HG03139 (cell line): ENCODE data around the gene LTV1.

ENCODE experiments used
- ATAC-seq: cut with Tn5 transposase; IDR thresholded peaks from one replicate; pipeline ENCODE4 v1.9.1; 2021; ENCODE audit not compliant: unreplicated experiment

The LTV1 gene

DNA sequence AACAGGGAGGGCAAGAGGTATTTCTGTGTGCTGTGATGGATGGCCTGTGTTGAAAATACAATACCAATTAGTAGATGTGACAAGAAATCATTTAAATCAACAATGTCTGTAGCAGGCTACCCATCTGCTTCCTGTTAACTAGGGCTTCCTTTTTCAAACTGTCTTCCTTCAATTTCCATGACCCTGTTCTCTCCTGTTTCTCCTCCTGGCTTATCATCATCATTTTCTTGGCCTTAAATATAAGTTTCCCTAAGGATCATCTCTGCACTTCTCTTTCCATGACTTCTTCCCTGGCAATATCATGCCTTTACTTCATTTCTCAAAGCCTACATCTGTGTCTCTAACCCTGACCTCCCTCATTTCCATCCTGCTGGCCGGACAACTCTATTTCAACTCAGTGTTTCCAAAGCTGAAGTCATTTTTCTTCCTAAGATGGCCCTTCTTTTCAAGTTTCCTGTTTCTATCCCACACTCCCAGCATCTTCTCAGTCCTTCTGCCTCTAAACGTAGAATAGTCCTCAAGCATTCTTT lies 39.3 kb downstream of the LTV1 start:
- no peak for ATAC-seq

DNA sequence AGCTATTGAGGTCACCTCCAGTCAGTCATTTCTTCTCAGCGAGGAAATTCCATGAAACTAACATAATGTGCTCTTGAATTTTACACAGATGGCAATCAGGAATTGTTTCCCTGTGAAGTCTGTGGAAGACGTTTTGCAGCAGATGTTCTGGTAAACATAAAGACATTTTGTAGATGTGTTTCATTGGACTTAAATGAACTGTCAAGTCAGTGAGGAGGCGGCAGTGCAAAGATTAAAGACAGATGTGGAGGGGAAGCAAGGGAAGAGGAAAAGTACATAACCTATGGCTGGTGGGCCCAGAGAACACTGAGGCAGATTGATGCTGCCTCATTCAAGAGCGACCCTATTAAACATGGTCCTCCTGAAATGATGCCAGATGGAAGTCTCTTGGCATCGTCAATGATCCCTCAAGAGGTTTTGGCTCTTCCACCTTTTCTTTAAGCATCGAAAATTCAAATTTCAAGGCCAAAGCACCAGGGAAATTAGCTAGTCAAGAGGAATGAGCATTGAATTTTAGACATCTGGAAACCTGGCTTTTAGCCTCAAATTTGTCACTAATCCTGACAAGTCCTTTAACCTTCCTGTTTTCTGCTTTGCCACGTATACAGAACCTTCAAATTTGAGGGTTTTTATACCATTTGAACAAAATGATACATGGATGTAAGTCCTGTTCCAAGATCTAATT lies 41.2 kb downstream of the LTV1 start:
- ATAC-seq = no peak

GRCh38 chr6:143885116-143885515 lies 42.0 kb downstream of the LTV1 start:
- ATAC-seq = no peak

GRCh38 chr6:143894655-143895054 lies 51.5 kb downstream of the LTV1 start:
- ATAC-seq = no peak

DNA sequence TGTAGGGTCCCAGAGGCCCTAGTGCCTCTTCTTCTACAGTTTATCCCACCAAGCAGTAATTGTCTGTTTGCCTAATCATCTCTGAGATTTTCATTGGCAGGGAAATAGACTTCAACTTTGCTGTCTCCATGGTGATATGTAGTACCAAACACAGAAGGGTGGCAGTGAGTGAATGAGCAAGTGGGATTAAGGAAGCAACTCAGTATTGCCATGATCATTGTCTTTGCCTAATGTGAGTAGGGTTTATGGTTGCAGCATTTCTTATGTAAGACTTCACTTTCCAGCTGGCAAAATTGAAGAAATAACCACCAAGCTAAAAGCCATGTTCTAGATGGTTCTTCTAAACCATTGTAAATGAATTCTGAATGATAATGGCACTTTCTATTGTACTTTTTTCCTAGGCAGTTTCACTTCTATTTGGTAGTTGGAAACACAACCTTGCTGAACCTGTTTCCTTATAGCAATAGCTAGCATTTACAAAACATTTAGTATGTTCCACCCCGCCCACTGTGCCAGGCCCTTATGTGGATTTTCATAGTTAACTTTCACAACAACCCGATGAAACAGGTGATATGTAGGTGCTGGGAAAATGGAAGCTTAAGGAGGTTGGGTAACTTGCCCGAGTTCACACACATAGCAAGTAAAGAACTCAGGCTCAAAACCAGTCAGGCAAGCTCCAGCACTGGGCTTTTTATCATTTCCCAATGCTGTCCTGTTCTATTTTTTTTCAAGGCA lies 53.2 kb downstream of the LTV1 start:
- no peak for ATAC-seq

GRCh38 chr6:143900358-143900757 lies 57.2 kb downstream of the LTV1 start:
- ATAC-seq = no peak

GRCh38 chr6:143901885-143902750 lies 59.0 kb downstream of the LTV1 start:
- peak; percentile 90 for ATAC-seq

DNA sequence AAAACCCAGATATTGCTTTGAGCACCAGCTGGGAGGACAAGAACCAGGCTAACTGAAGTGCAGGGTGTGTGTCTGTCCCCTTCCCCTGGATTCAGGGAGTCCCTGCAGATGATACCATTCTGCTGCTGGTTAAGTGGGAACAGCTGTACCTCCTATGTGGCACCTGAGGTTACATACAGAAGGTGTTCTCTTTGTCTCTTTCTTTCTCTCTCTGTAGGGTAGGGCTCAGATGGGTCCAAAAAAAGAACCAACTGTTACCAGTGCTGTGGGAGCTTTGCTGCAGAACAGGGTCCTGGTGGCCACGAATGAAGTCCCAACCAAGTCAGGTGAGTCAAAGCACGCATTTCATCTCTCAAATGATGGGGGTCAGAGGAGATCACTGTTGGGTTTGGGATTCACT lies 59.7 kb downstream of the LTV1 start:
- no peak for ATAC-seq

- ATAC-seq = no peak
Measured at GRCh38 chr6:143911028-143911427, 67.9 kb downstream of the LTV1 start.

DNA sequence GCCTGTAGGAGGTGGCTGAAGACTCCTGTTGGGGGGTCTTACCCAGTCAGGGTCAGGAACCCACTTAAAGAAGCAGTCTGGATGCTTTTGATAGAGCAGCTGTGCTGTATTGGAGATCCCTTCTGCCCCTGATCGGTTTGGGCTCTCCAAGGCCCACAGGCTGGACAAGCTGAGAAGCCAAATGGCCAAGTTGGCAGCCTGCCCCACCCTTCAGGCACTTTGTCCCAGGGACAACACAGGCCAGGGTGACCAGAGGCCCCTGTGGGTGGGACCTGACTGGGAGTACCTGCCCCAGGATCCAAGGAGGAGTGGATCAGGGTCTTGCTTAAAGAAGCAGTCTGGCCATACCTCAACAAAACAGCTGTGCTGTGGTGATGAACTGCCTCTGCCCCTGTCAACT lies 69.5 kb downstream of the LTV1 start:
- ATAC-seq = no peak
